Tibial artery (tissue), 4 donors: Measurements from ENCODE around the gene MCHR1.

Experiments used
- DNase-seq, 2 donors: peaks; one replicate each; pipeline ENCODE4 v3.0.0-alpha.2; 2019
- H3K27ac ChIP-seq, 2 donors: fragments of 200-600 bp; sonication (generic) in 1 of 2; 1 replicate in 1 of 2; 2 replicates in 1 of 2; pipeline ENCODE4 v1.5.1; 2018 to 2019; ENCODE audit warnings: mild to moderate bottlenecking in 1 of 2
- H3K27me3 ChIP-seq, 2 donors: fragments of 200-600 bp; sonication (generic) in 1 of 2; one replicate each; pipeline versions ENCODE4 v1.5.1 to v1.6.0; 2016 to 2019
- H3K36me3 ChIP-seq, 3 donors: fragments of 200-600 bp; sonication (generic) in 2 of 3; one replicate each; pipeline ENCODE4 v1.5.1; 2016 to 2019; ENCODE audit warnings: mild to moderate bottlenecking in 2 of 3
- H3K4me1 ChIP-seq, 4 donors: fragments of 200-600 bp; sonication (generic) in 2 of 4; 1 replicate in 3 of 4; 2 replicates in 1 of 4; pipeline ENCODE4 v1.5.1; 2016 to 2019
- H3K4me3 ChIP-seq, 2 donors: fragments of 200-600 bp; sonication (generic) in 1 of 2; 1 replicate in 1 of 2; 2 replicates in 1 of 2; pipeline ENCODE4 v1.5.1; 2018 to 2019; ENCODE audit warnings: mild to moderate bottlenecking in 2 of 2
- H3K9me3 ChIP-seq, 3 donors: fragments of 200-600 bp; sonication (generic) in 1 of 3; one replicate each; pipeline ENCODE4 v1.5.1; 2016 to 2019
- intact Hi-C: fragments of 100-400 bp; cut with DNase I; formaldehyde crosslinking; loops from one replicate; pipeline ENCODE4 v1.15.0; 2023; ENCODE audit warnings: low total_unique reads
- TF ChIP-seq, protein P1 (sequence below), 2 experiments: fragments of 200-600 bp in 1 of 2; fragments of 450-650 bp in 1 of 2; IDR thresholded peaks; one replicate each; pipeline ENCODE4 v1.5.1; 2017 to 2019; ENCODE audit warnings: antibody characterized with exemption in 2 of 2, mild to moderate bottlenecking in 1 of 2, moderate library complexity in 1 of 2

The MCHR1 gene, protein sequence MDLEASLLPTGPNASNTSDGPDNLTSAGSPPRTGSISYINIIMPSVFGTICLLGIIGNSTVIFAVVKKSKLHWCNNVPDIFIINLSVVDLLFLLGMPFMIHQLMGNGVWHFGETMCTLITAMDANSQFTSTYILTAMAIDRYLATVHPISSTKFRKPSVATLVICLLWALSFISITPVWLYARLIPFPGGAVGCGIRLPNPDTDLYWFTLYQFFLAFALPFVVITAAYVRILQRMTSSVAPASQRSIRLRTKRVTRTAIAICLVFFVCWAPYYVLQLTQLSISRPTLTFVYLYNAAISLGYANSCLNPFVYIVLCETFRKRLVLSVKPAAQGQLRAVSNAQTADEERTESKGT

DNA sequence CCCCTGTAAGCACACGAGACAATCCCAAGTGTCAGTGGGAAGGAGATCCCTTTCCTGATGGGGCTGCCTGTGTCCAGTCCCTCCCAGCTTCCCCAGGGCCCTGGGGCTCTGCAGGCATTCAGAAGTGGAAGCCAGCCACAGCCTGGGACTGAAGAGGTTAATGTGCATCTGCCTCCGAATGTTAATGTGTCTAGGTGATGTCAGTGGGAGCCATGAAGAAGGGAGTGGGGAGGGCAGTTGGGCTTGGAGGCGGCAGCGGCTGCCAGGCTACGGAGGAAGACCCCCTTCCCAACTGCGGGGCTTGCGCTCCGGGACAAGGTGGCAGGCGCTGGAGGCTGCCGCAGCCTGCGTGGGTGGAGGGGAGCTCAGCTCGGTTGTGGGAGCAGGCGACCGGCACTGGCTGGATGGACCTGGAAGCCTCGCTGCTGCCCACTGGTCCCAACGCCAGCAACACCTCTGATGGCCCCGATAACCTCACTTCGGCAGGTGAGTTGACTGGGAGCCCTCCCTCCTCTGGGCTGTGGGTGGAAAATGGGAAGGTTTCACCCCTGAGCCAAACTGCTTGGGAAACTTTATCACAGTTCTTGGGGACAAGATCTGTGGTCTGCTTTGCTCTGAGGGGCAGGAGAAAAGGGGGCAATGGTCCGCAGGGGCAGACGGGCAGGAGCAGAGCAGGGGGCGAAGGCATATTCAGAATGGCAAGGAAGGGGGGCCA is at the start of gene MCHR1:
Gene MCHR1 (plus strand): TSS at position 236 of the 715 bp plus-strand sequence. CDS start 169 bp downstream, at position 405.
- H3K27ac ChIP-seq = no peak within 1 kb of the TSS
- intact Hi-C loops = no loop called here
- H3K36me3 ChIP-seq = no peaks in the 10 kb centered on the region
- DNase-seq = no peak
- peak within 1 kb of the TSS; percentile 7 to 25 for H3K4me3 ChIP-seq
- no peaks in the 10 kb centered on the region for H3K9me3 ChIP-seq
- H3K27me3 ChIP-seq = peaks cover 0 to 30% of the 10 kb centered on the region in 2 donors
- peaks cover 0 to 31% (median 15%) of the 10 kb centered on the region in 4 donors for H3K4me1 ChIP-seq
- TF ChIP-seq, protein P1, sequence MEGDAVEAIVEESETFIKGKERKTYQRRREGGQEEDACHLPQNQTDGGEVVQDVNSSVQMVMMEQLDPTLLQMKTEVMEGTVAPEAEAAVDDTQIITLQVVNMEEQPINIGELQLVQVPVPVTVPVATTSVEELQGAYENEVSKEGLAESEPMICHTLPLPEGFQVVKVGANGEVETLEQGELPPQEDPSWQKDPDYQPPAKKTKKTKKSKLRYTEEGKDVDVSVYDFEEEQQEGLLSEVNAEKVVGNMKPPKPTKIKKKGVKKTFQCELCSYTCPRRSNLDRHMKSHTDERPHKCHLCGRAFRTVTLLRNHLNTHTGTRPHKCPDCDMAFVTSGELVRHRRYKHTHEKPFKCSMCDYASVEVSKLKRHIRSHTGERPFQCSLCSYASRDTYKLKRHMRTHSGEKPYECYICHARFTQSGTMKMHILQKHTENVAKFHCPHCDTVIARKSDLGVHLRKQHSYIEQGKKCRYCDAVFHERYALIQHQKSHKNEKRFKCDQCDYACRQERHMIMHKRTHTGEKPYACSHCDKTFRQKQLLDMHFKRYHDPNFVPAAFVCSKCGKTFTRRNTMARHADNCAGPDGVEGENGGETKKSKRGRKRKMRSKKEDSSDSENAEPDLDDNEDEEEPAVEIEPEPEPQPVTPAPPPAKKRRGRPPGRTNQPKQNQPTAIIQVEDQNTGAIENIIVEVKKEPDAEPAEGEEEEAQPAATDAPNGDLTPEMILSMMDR (IDR thresholded peaks at IDR 0.05) = no peak

DNA sequence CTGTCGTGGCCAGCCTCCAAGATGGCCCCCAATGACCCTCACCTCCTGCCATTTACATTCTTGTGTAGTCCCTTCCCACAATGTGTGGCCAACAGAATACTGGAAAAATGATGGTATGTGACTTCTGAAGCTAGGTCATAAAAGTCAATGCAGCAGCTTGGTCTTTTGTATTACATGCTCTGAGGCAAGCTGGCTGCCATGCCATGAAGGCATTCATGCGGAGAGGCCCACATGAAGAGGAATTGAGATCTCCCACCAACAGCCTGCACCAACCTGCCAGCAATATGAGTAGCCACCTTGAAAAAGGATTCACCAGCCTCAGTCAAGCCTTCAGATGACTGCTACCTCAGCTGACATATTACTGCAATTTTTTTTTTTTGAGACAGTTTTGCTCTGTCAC is 47.4 kb upstream of the MCHR1 start:
- Histone ChIP-seq H3K27ac (no peak overlapping the region), H3K4me1 (peaks cover 0 to 55% (median 15%) of the 10 kb centered on the region in 4 donors), H3K36me3 (no peaks in the 10 kb centered on the region), H3K4me3 (no peak overlapping the region), H3K27me3 (no peaks in the 10 kb centered on the region), H3K9me3 (no peaks in the 10 kb centered on the region)
- DNase-seq = peak in 1 of 2 donors; percentile 13
- TF ChIP-seq, protein P1 (IDR thresholded peaks at IDR 0.05) = no peak
- intact Hi-C loops = loop anchor here (10.0 kb wide), 2 partner anchors 107 to 587 kb away; no protein-coding TSS in a partner anchor

DNA sequence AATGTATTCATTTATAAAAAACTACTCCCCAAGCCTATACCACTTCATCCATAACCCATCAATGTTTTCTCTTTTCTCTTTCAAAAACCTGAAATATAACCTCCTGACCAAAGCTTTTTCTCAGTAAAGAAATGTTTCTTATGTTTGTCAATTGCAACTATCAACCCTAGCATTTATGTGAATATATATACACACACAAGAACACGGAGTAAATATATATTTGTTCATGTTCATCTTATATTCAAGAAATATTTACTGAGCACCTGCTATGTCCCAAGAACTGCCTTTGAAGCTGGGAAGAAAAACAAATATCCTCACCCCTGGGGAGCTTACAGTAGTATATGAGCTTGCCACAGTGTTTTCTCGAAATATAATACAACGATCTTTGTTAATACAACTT is 46.2 kb upstream of the MCHR1 start:
- H3K27me3 ChIP-seq = no peaks in the 10 kb centered on the region
- no peak overlapping the region for H3K4me3 ChIP-seq
- no peak for DNase-seq
- intact Hi-C loops = loop anchor here (10.0 kb wide), 2 partner anchors 108 to 588 kb away; no protein-coding TSS in a partner anchor
- peaks cover 0 to 51% (median 17%) of the 10 kb centered on the region in 4 donors for H3K4me1 ChIP-seq
- no peaks in the 10 kb centered on the region for H3K9me3 ChIP-seq
- H3K27ac ChIP-seq = no peak overlapping the region
- no peaks in the 10 kb centered on the region for H3K36me3 ChIP-seq
- TF ChIP-seq, protein P1 (IDR thresholded peaks at IDR 0.05) = no peak

DNA sequence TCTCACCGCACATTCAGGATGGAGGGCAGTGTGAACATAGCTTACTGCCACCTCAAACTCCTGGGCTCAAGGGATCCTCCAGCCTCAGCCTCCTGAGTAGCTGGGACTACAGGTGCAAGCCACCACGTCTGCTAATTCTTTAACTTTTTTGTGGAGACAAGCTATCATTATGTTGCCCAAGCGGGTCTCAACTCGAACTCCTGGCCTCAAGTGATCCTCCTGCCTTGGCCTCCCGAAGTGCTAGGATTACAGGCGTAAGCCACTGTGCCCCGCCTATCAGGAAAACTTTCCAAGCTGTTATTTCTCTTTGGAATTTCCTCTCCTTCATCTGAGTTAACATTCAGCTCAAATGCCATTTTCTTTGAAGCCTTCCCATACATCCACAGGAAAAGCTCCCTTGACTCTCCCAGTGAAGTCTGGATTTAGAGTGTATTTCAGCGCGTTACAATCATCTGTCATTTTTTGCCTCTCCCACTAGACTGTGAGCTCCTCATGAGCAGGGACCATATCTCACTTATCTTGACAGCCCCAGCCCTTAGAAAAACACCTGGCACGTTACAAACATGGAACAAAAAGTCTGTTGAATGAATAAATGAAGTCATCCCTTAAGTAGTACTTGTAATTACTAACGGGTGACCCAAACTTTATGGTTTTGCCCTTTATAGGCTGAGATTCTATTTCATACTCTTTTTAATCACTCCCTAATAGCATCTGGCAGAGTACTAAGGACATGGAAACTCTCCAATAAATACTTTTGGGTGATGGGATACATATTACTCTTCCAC is 45.0 kb upstream of the MCHR1 start:
- TF ChIP-seq, protein P1 (IDR thresholded peaks at IDR 0.05) = no peak
- peaks cover 0 to 40% (median 16%) of the 10 kb centered on the region in 4 donors for H3K4me1 ChIP-seq
- no peaks in the 10 kb centered on the region for H3K27me3 ChIP-seq
- peak overlapping the region; percentile 83 to 89 for H3K27ac ChIP-seq
- H3K4me3 ChIP-seq = peak overlapping the region; percentile 65 to 83
- H3K9me3 ChIP-seq = no peaks in the 10 kb centered on the region
- peak in 1 of 2 donors; percentile 34 for DNase-seq
- H3K36me3 ChIP-seq = no peaks in the 10 kb centered on the region
- intact Hi-C loops = loop anchor here (10.0 kb wide), 2 partner anchors 110 to 590 kb away; no protein-coding TSS in a partner anchor
